ENCODE measurements around the gene PTGER1. TPM values are rescaled to one million over a fixed set of nuclear protein-coding genes. Genes with fewer than 3 reads are reported as not detected.

PTGER1 gene
- total and polyA plus RNA-seq, 2 experiments from 2014 or later: 0.57 TPM; not detected in 1

- H3K9me2 ChIP-seq (ENCODE audit: insufficient read depth): no peaks in the 10 kb centered on the region
- H3K79me2 ChIP-seq (replicated peaks; ENCODE audit: insufficient read depth): peaks cover 42% of the 10 kb centered on the region
- H3F3A ChIP-seq (replicated peaks; ENCODE audit: low read depth): peaks cover 10% of the 10 kb centered on the region; the same call in 1 of the 2 replicates
- peaks cover 5% of the 10 kb centered on the region; the same call in 2 of the 3 replicates for H3K4me1 Mint-ChIP-seq
- peaks cover 32% of the 10 kb centered on the region for H3K36me3 Mint-ChIP-seq (ENCODE audit: low read depth)
- H3K27me3 Mint-ChIP-seq (ENCODE audit: insufficient read depth, low read depth, poor library complexity): peaks cover 14% of the 10 kb centered on the region
- TF ChIP-seq EZH2phosphoT487 (IDR thresholded peaks at IDR 0.05; ENCODE audit: unreplicated experiment) (no peak), REST (IDR thresholded peaks at IDR 0.05; ENCODE audit: unreplicated experiment) (no peak)
- no peak overlapping the region for H3K4me3 Mint-ChIP-seq
- H3K4me3 ChIP-seq: no peak overlapping the region
- H3K27ac ChIP-seq (ENCODE audit: low read depth): no peak overlapping the region
- peak; percentile 35 for DNase-seq (ENCODE audit: low spot score)
- peaks cover 11% of the 10 kb centered on the region for H3K36me3 ChIP-seq (ENCODE audit: insufficient read depth)
- no peaks in the 10 kb centered on the region for H3K27me3 ChIP-seq (ENCODE audit: insufficient read depth)
- H3K9me3 Mint-ChIP-seq: no peaks in the 10 kb centered on the region; the same call in 2 of the 3 replicates
- ATAC-seq: peak; percentile 37; the same call in 2 of the 3 replicates
- no peak overlapping the region for H2AFZ ChIP-seq
- no peak overlapping the region; the same call in 1 of the 2 replicates for H3K27ac Mint-ChIP-seq
- H3K4me1 ChIP-seq (ENCODE audit: insufficient read depth): no peaks in the 10 kb centered on the region
- peaks cover 10% of the 10 kb centered on the region for H4K20me1 ChIP-seq (replicated peaks; ENCODE audit: insufficient read depth)
- no peak overlapping the region for H3K4me2 ChIP-seq
These were observed 35.1 kb downstream of the PTGER1 start for GRCh38 chr19:14440049-14440448.

- Histone ChIP-seq H2AFZ (no peak overlapping the region), H3K4me1 (ENCODE audit: insufficient read depth) (peaks cover 6% of the 10 kb centered on the region; the same call in 1 of the 2 replicates), H3K27ac (ENCODE audit: low read depth) (no peak overlapping the region), H3K4me2 (no peak overlapping the region), H4K20me1 (replicated peaks; ENCODE audit: insufficient read depth) (peaks cover 10% of the 10 kb centered on the region), H3K36me3 (ENCODE audit: insufficient read depth) (peaks cover 2% of the 10 kb centered on the region; the same call in 1 of the 2 replicates), H3K4me3 (no peak overlapping the region), H3K9me2 (ENCODE audit: insufficient read depth) (no peaks in the 10 kb centered on the region), H3K27me3 (ENCODE audit: insufficient read depth) (no peaks in the 10 kb centered on the region), H3F3A (replicated peaks; ENCODE audit: low read depth) (peaks cover 12% of the 10 kb centered on the region; the same call in 1 of the 2 replicates), H3K79me2 (replicated peaks; ENCODE audit: insufficient read depth) (peaks cover 52% of the 10 kb centered on the region)
- ATAC-seq (no peak), DNase-seq (ENCODE audit: low spot score) (no peak)
- H3K27me3 Mint-ChIP-seq (ENCODE audit: insufficient read depth, low read depth, poor library complexity): peaks cover 15% of the 10 kb centered on the region
- H3K4me3 Mint-ChIP-seq: no peak overlapping the region
- no peaks in the 10 kb centered on the region for H3K9me3 Mint-ChIP-seq
- TF ChIP-seq JUNB (IDR thresholded peaks at IDR 0.05; ENCODE audit: unreplicated experiment): no peak
- TF ChIP-seq EZH2phosphoT487 (IDR thresholded peaks at IDR 0.05; ENCODE audit: unreplicated experiment): no peak
- no peak for TF ChIP-seq ZNF462 (CRISPR knock-in tag; IDR thresholded peaks at IDR 0.05)
- no peak for TF ChIP-seq CTCF (conservative IDR thresholded peaks at IDR 0.05; ENCODE audit: low read depth in 2 of 2)
- H3K27ac Mint-ChIP-seq: no peak overlapping the region
- peaks cover 23% of the 10 kb centered on the region for H3K36me3 Mint-ChIP-seq (ENCODE audit: low read depth)
- peaks cover 13% of the 10 kb centered on the region; the same call in 2 of the 3 replicates for H3K4me1 Mint-ChIP-seq
These were observed 36.1 kb downstream of the PTGER1 start for GRCh38 chr19:14439014-14439413.

Data from GM23338 (cell line).